Activated naive CD4-positive, alpha-beta T cell treated with anti-CD3 and anti-CD28 coated beads for 36 hours (primary cell): ENCODE data around the gene HAVCR2. TPM values are rescaled to one million over a fixed set of nuclear protein-coding genes. Genes with fewer than 3 reads are reported as not detected.
"Not testable (repeated sequence)": the region's sequence is repeated elsewhere in the genome, so short reads cannot be mapped to it uniquely, and the experiment has no call there.

Experiments used
- CTCF ChIA-PET: fragments of 350-600 bp; sonication (Branson Sonifier 250); formaldehyde crosslinking; loops from one replicate; lab custom pipeline; 2021; ENCODE audit warnings: antibody characterized with exemption; lab: Charles Lee
- DNase-seq: peaks from one replicate; pipeline ENCODE4 v3.0.0-alpha.2; 2020
- H3K27ac Mint-ChIP-seq: one replicate; pipeline ENCODE4 v1.8.0; 2021; ENCODE audit warnings: mild to moderate bottlenecking, mixed read lengths
- H3K27me3 Mint-ChIP-seq: one replicate; pipeline ENCODE4 v1.8.0; 2021; ENCODE audit warnings: low read depth, mixed read lengths
- H3K36me3 Mint-ChIP-seq: one replicate; pipeline ENCODE4 v1.8.0; 2021; ENCODE audit warnings: low read depth, mixed read lengths
- H3K4me1 Mint-ChIP-seq: one replicate; pipeline ENCODE4 v1.8.0; 2021; ENCODE audit warnings: low read depth, mixed read lengths
- H3K4me3 Mint-ChIP-seq: one replicate; pipeline ENCODE4 v1.8.0; 2021; ENCODE audit warnings: mild to moderate bottlenecking, moderate library complexity, mixed read lengths
- H3K9me3 Mint-ChIP-seq: one replicate; pipeline ENCODE4 v1.8.0; 2021; ENCODE audit warnings: mixed read lengths
- intact Hi-C: fragments of 100-400 bp; cut with micrococcal nuclease; formaldehyde crosslinking; loops from one replicate; pipeline ENCODE4 v1.15.1; 2023
- total RNA-seq, 2 experiments: library from RNA; stranded (reverse); gene quantifications; one replicate each; pipeline ENCODE4 v1.2.3, GENCODE V29; 2021

The HAVCR2 gene
- total RNA-seq, 2 experiments from 2014 or later, result 10.2 to 10.4 TPM

- H3K9me3 Mint-ChIP-seq, result no peaks in the 10 kb centered on the region
- CTCF ChIA-PET, result interaction anchor here (0.9 kb wide), 1 partner anchor 19 kb away, joined by 4 read pairs; no protein-coding TSS in a partner anchor
- H3K27ac Mint-ChIP-seq, result no peak overlapping the region
- no peaks in the 10 kb centered on the region for H3K36me3 Mint-ChIP-seq
- no peak for DNase-seq
- H3K4me1 Mint-ChIP-seq, result no peaks in the 10 kb centered on the region
- no peak overlapping the region for H3K4me3 Mint-ChIP-seq
- no peaks in the 10 kb centered on the region for H3K27me3 Mint-ChIP-seq
- intact Hi-C loops, result no loop called here
Measured at GRCh38 chr5:157057459-157058370, 51.1 kb downstream of the HAVCR2 start.

- DNase-seq, H3K4me1 Mint-ChIP-seq, H3K9me3 Mint-ChIP-seq, H3K4me3 Mint-ChIP-seq, H3K27me3 Mint-ChIP-seq, H3K36me3 Mint-ChIP-seq, intact Hi-C loops, H3K27ac Mint-ChIP-seq, CTCF ChIA-PET: not testable (repeated sequence)
Measured at GRCh38 chr5:157056848-157057247, 52.0 kb downstream of the HAVCR2 start.

GRCh38 chr5:157051604-157052245 lies 57.1 kb downstream of the HAVCR2 start:
- no peak overlapping the region for H3K27ac Mint-ChIP-seq
- peaks cover 2% of the 10 kb centered on the region for H3K36me3 Mint-ChIP-seq
- no peaks in the 10 kb centered on the region for H3K27me3 Mint-ChIP-seq
- DNase-seq, result no peak
- no peak overlapping the region for H3K4me3 Mint-ChIP-seq
- CTCF ChIA-PET, result no interaction called here
- H3K9me3 Mint-ChIP-seq, result no peaks in the 10 kb centered on the region
- intact Hi-C loops, result no loop called here
- H3K4me1 Mint-ChIP-seq, result peaks cover 39% of the 10 kb centered on the region

GRCh38 chr5:157050050-157050449 lies 58.8 kb downstream of the HAVCR2 start:
- intact Hi-C loops, result no loop called here
- Mint-ChIP-seq H3K9me3 (no peaks in the 10 kb centered on the region), H3K27me3 (no peaks in the 10 kb centered on the region), H3K27ac (peak overlapping the region; percentile 63), H3K36me3 (peaks cover 2% of the 10 kb centered on the region), H3K4me1 (peaks cover 53% of the 10 kb centered on the region), H3K4me3 (peak overlapping the region; percentile 31)
- CTCF ChIA-PET, result interaction anchor here (0.5 to 1.3 kb wide), 3 partner anchors 72 to 234 kb away, joined by 3 to 5 read pairs (median 4); no protein-coding TSS in a partner anchor
- peak; percentile 20 for DNase-seq

GRCh38 chr5:157049605-157050004 lies 59.2 kb downstream of the HAVCR2 start:
- intact Hi-C loops, result loop anchor here (5.0 to 10.0 kb wide), 2 partner anchors 83 to 415 kb away; partner anchors contain the start of gene NIPAL4
- Mint-ChIP-seq H3K9me3 (no peaks in the 10 kb centered on the region), H3K4me3 (peak overlapping the region; percentile 31), H3K36me3 (peaks cover 2% of the 10 kb centered on the region), H3K27me3 (no peaks in the 10 kb centered on the region), H3K27ac (peak overlapping the region; percentile 63), H3K4me1 (peaks cover 56% of the 10 kb centered on the region)
- CTCF ChIA-PET, result interaction anchor here (0.6 to 1.3 kb wide), 3 partner anchors 83 to 311 kb away, joined by 3 to 5 read pairs (median 4); no protein-coding TSS in a partner anchor
- no peak for DNase-seq

- Mint-ChIP-seq H3K4me1 (peaks cover 67% of the 10 kb centered on the region), H3K27me3 (no peaks in the 10 kb centered on the region), H3K9me3 (no peaks in the 10 kb centered on the region), H3K36me3 (peaks cover 2% of the 10 kb centered on the region), H3K4me3 (no peak overlapping the region), H3K27ac (no peak overlapping the region)
- intact Hi-C loops, result loop anchor here (5.0 to 10.0 kb wide), 2 partner anchors 84 to 417 kb away; partner anchors contain the start of gene NIPAL4
- DNase-seq, result no peak
- CTCF ChIA-PET, result interaction anchor here (0.6 kb wide), 2 partner anchors 80 to 531 kb away, joined by 3 read pairs; no protein-coding TSS in a partner anchor
Measured at GRCh38 chr5:157047898-157048297, 60.9 kb downstream of the HAVCR2 start.

GRCh38 chr5:157047016-157047415 lies 61.8 kb downstream of the HAVCR2 start:
- not testable (repeated sequence) for H3K27ac Mint-ChIP-seq, H3K9me3 Mint-ChIP-seq, H3K27me3 Mint-ChIP-seq, DNase-seq, H3K36me3 Mint-ChIP-seq, H3K4me3 Mint-ChIP-seq
- peaks cover 67% of the 10 kb centered on the region for H3K4me1 Mint-ChIP-seq
- CTCF ChIA-PET, result interaction anchor here (1.0 to 2.2 kb wide), 4 partner anchors 22 to 127 kb away, joined by 3 to 6 read pairs (median 4); no protein-coding TSS in a partner anchor
- intact Hi-C loops, result loop anchor here (5.0 to 10.0 kb wide), 2 partner anchors 85 to 418 kb away; partner anchors contain the start of gene NIPAL4

GRCh38 chr5:157046041-157046440 lies 62.8 kb downstream of the HAVCR2 start:
- Mint-ChIP-seq H3K9me3 (no peaks in the 10 kb centered on the region), H3K27ac (peak overlapping the region; percentile 34), H3K4me1 (peaks cover 65% of the 10 kb centered on the region), H3K36me3 (peaks cover 2% of the 10 kb centered on the region), H3K4me3 (no peak overlapping the region), H3K27me3 (no peaks in the 10 kb centered on the region)
- CTCF ChIA-PET, result interaction anchor here (0.9 to 2.2 kb wide), 6 partner anchors 21 to 126 kb away, joined by 3 to 11 read pairs (median 4); no protein-coding TSS in a partner anchor
- DNase-seq, result peak; percentile 64
- intact Hi-C loops, result loop anchor here (5.0 to 10.0 kb wide), 2 partner anchors 86 to 419 kb away; partner anchors contain the start of gene NIPAL4

GRCh38 chr5:157045601-157046000 lies 63.2 kb downstream of the HAVCR2 start:
- H3K27me3 Mint-ChIP-seq, result no peaks in the 10 kb centered on the region
- intact Hi-C loops, result loop anchor here (5.0 to 10.0 kb wide), 2 partner anchors 87 to 419 kb away; partner anchors contain the start of gene NIPAL4
- CTCF ChIA-PET, result interaction anchor here (0.6 to 2.2 kb wide), 6 partner anchors 20 to 558 kb away, joined by 3 to 11 read pairs (median 4); no protein-coding TSS in a partner anchor
- H3K9me3 Mint-ChIP-seq, result no peaks in the 10 kb centered on the region
- H3K4me1 Mint-ChIP-seq, result peaks cover 62% of the 10 kb centered on the region
- H3K4me3 Mint-ChIP-seq, result no peak overlapping the region
- no peak for DNase-seq
- no peak overlapping the region for H3K27ac Mint-ChIP-seq
- peaks cover 2% of the 10 kb centered on the region for H3K36me3 Mint-ChIP-seq

GRCh38 chr5:157038568-157039187 lies 70.2 kb downstream of the HAVCR2 start:
- CTCF ChIA-PET, result interaction anchor here (1.5 to 1.9 kb wide), 2 partner anchors 20 to 78 kb away, joined by 3 to 4 read pairs; no protein-coding TSS in a partner anchor
- DNase-seq, result no peak
- intact Hi-C loops, result no loop called here
- Mint-ChIP-seq H3K36me3 (peaks cover 3% of the 10 kb centered on the region), H3K9me3 (no peaks in the 10 kb centered on the region), H3K27ac (no peak overlapping the region), H3K27me3 (no peaks in the 10 kb centered on the region), H3K4me3 (no peak overlapping the region), H3K4me1 (peaks cover 7% of the 10 kb centered on the region)
